Panc1 (cell line): ENCODE results near the gene ZNF440. TPM values are rescaled to one million over a fixed set of nuclear protein-coding genes. Genes with fewer than 3 reads are reported as not detected.

Source experiments
- ATAC-seq: fragments of 200-7000 bp; cut with Tn5 transposase; 2 replicates; pipeline ENCODE4 v1.9.1; 2020; ENCODE audit warnings: mild to moderate bottlenecking, moderate library complexity
- BruUV-seq: library from RNA; stranded (reverse); fragments of 400-500 nt; replicated peaks from 2 replicates; lab custom pipeline; 2021; lab: Mats Ljungman, UMichigan
- CTCF ChIA-PET: fragments of 300-600 bp; sonication (Branson Sonifier 250); formaldehyde crosslinking; loops from one replicate; lab custom pipeline; 2022; ENCODE audit warnings: antibody characterized with exemption; lab: Charles Lee
- POLR2A ChIA-PET: fragments of 300-600 bp; sonication (Branson Sonifier 250); formaldehyde crosslinking; loops from one replicate; lab custom pipeline; 2022; ENCODE audit warnings: antibody characterized with exemption; lab: Charles Lee
- DNase-seq: peaks from one replicate; pipeline ENCODE4 v3.0.0-alpha.2; 2010; ENCODE audit warnings: low read depth, low spot score
- H3K27ac ChIP-seq: 2 replicates; pipeline ENCODE4 v1.5.1; 2011; ENCODE audit warnings: mild to moderate bottlenecking, low read length, inconsistent platforms
- H3K27me3 ChIP-seq: fragments of 200-500 bp; sonication (Bioruptor generic); 2 replicates; pipeline ENCODE4 v1.6.0; 2014; ENCODE audit warnings: low read length, inconsistent platforms; ENCODE audit not compliant: control insufficient read depth, insufficient read depth
- H3K36me3 ChIP-seq: fragments of 200-500 bp; sonication (Bioruptor generic); 2 replicates; pipeline ENCODE4 v1.5.1; 2014; ENCODE audit warnings: inconsistent platforms, mild to moderate bottlenecking, low read length, moderate library complexity; ENCODE audit not compliant: control insufficient read depth, insufficient read depth
- H3K4me1 ChIP-seq: 2 replicates; pipeline ENCODE4 v1.5.1; 2011; ENCODE audit warnings: inconsistent platforms, mild to moderate bottlenecking, low read length, moderate library complexity; ENCODE audit not compliant: control insufficient read depth, insufficient read depth
- H3K4me3 ChIP-seq, 2 experiments: 2 replicates each; pipeline ENCODE4 v1.5.1; 2011 to 2012; ENCODE audit warnings: low read depth in 2 of 2, low read length in 2 of 2, mild to moderate bottlenecking in 2 of 2, inconsistent platforms in 1 of 2, moderate library complexity in 1 of 2
- H3K9me3 ChIP-seq: fragments of 200-500 bp; sonication (Bioruptor generic); 2 replicates; pipeline ENCODE4 v1.5.1; 2014; ENCODE audit warnings: low read depth, mild to moderate bottlenecking, inconsistent platforms, low read length, moderate library complexity; ENCODE audit not compliant: control insufficient read depth, insufficient read depth
- CTCF ChIP-seq: fragments of 450-650 bp; IDR thresholded peaks from 2 replicates; pipeline ENCODE4 v1.5.1; 2017; ENCODE audit warnings: mild to moderate bottlenecking
- POLR2AphosphoS5 ChIP-seq: IDR thresholded peaks from 2 replicates; pipeline ENCODE4 v1.6.1; 2012; ENCODE audit warnings: mild to moderate bottlenecking, low read depth, low read length, moderate library complexity
- REST ChIP-seq, 2 experiments: IDR thresholded peaks; 2 replicates each; pipeline ENCODE4 v1.6.1; 2011 to 2012; ENCODE audit warnings: low read depth in 2 of 2, control low read depth in 1 of 2, low read length in 1 of 2, mild to moderate bottlenecking in 1 of 2, moderate library complexity in 1 of 2; ENCODE audit not compliant: insufficient read depth in 1 of 2
- SIN3A ChIP-seq: IDR thresholded peaks from 2 replicates; pipeline ENCODE4 v1.6.1; 2012; ENCODE audit warnings: low read depth, mild to moderate bottlenecking, low read length, moderate library complexity, borderline replicate concordance; ENCODE audit not compliant: insufficient read depth
- TCF7L2 ChIP-seq: IDR thresholded peaks from 2 replicates; pipeline ENCODE4 v1.6.1; 2011; ENCODE audit warnings: mild to moderate bottlenecking, low read depth, low read length, inconsistent platforms
- in situ Hi-C: cut with HindIII; loops from 2 replicates; pipeline ENCODE4 v1.10.0; 2016; ENCODE audit warnings: low sequenced_read_pairs, low pct_unique_long_range_greater_than_20kb
- intact Hi-C: fragments of 100-400 bp; cut with micrococcal nuclease; formaldehyde crosslinking; loops from one replicate; pipeline ENCODE4 v1.10.0; 2022; ENCODE audit not compliant: unreplicated experiment
- total RNA-seq: library from RNA; stranded (reverse); gene quantifications from one replicate; pipeline ENCODE4 v1.2.1, GENCODE V29; 2021; ENCODE audit not compliant: unreplicated experiment

ZNF440 gene
- total RNA-seq, 1 experiment from 2014 or later, result 12.9 TPM

GRCh38 chr19:11781295-11782057 is 32.6 kb upstream of the ZNF440 start:
- intact Hi-C loops, result no loop called here
- peaks cover 56% of the 10 kb centered on the region for H3K9me3 ChIP-seq

GRCh38 chr19:11783767-11784166 is 30.3 kb upstream of the ZNF440 start:
- intact Hi-C loops, result no loop called here
- Histone ChIP-seq H3K4me1 (no peaks in the 10 kb centered on the region), H3K27ac (no peak overlapping the region), H3K27me3 (no peaks in the 10 kb centered on the region), H3K9me3 (peaks cover 54% of the 10 kb centered on the region), H3K36me3 (no peaks in the 10 kb centered on the region), H3K4me3 (no peak overlapping the region)
- no TSS peak for BruUV-seq
- DNase-seq, result no peak
- in situ Hi-C loops, result no loop called here
- no peak for ATAC-seq
- CTCF ChIA-PET, result no interaction called here
- TF ChIP-seq CTCF (no peak), TCF7L2 (no peak), REST (IDR thresholded peaks at IDR 0.05; ENCODE audit: insufficient read depth in 1 of 2, low read depth in 2 of 2, low read length in 1 of 2) (no peak), POLR2AphosphoS5 (no peak)
- POLR2A ChIA-PET, result no interaction called here

More at GRCh38 chr19:11781295-11782057, 32.6 kb upstream of the ZNF440 start:
- H3K4me1 ChIP-seq, result no peaks in the 10 kb centered on the region
- H3K4me3 ChIP-seq, result no peak overlapping the region
- ATAC-seq (no peak), DNase-seq (no peak)
- no TSS peak for BruUV-seq
- H3K27ac ChIP-seq, result no peak overlapping the region
- POLR2A ChIA-PET, result no interaction called here
- TF ChIP-seq TCF7L2, result no peak
- TF ChIP-seq SIN3A, result no peak
- no peak for TF ChIP-seq POLR2AphosphoS5
- TF ChIP-seq CTCF, result no peak
- in situ Hi-C loops, result no loop called here
- H3K27me3 ChIP-seq, result no peaks in the 10 kb centered on the region
- CTCF ChIA-PET, result no interaction called here
- H3K36me3 ChIP-seq, result no peaks in the 10 kb centered on the region
